Activated CD8-positive, alpha-beta T cell treated with anti-CD3 and anti-CD28 coated beads, Interleukin-2, amount 10 ng/mL, durations not matched to agents 7 days and 5 days (primary cell): ENCODE data around the gene CALHM3. TPM values are rescaled to one million over a fixed set of nuclear protein-coding genes. Genes with fewer than 3 reads are reported as not detected.

Source experiments
- ATAC-seq: fragments of 150-1000 bp; cut with Tn5 transposase; one replicate; pipeline ENCODE4 v1.10.0; 2021; ENCODE audit warnings: moderate library complexity
- CTCF ChIA-PET: fragments of 350-600 bp; sonication (Branson Sonifier 250); formaldehyde crosslinking; loops from one replicate; lab custom pipeline; 2021; ENCODE audit warnings: antibody characterized with exemption; lab: Charles Lee
- POLR2A ChIA-PET: fragments of 350-600 bp; sonication (Branson Sonifier 250); formaldehyde crosslinking; loops from one replicate; lab custom pipeline; 2021; ENCODE audit warnings: antibody characterized with exemption; lab: Charles Lee
- DNase-seq: peaks from one replicate; pipeline ENCODE4 v3.0.0-alpha.2; 2020
- H3K27ac Mint-ChIP-seq: one replicate; pipeline ENCODE4 v1.8.0; 2021; ENCODE audit warnings: mild to moderate bottlenecking, mixed read lengths
- H3K27me3 Mint-ChIP-seq: one replicate; pipeline ENCODE4 v1.8.0; 2021; ENCODE audit warnings: low read depth, mixed read lengths
- H3K36me3 Mint-ChIP-seq: one replicate; pipeline ENCODE4 v1.8.0; 2021; ENCODE audit warnings: low read depth, mixed read lengths
- H3K4me1 Mint-ChIP-seq: one replicate; pipeline ENCODE4 v1.8.0; 2021; ENCODE audit warnings: low read depth, mixed read lengths
- H3K4me3 Mint-ChIP-seq: one replicate; pipeline ENCODE4 v1.8.0; 2021; ENCODE audit warnings: mild to moderate bottlenecking, mixed read lengths
- H3K9me3 Mint-ChIP-seq: one replicate; pipeline ENCODE4 v1.8.0; 2022; ENCODE audit warnings: mixed read lengths; ENCODE audit not compliant: insufficient read depth
- total RNA-seq, 2 experiments: library from RNA; stranded (reverse); gene quantifications; one replicate each; pipeline ENCODE4 v1.2.3, GENCODE V29; 2021

CALHM3 gene
- total RNA-seq, 2 experiments from 2014 or later = 0.45 to 0.63 TPM

DNA sequence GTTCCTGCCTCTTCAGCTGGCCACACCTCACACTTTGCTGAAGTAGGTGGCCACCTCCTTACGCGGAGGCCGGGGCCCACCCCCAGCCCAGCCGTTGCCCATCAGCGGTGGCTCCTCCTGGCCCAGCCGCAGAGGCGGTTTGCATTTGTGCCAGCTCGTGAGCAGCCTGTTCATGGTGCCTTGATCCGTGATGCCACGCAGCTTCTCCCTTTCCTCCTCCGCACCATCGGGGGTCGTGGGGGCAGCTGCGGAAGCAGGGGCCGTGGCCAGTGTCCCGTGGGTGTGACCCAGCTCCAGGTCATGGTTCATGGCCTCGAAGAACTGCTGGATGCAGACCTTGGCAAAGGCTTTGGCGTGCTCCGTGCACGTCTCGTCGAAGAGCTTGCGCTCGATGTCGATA is 23.8 kb downstream of the CALHM3 start:
- Mint-ChIP-seq H3K27me3 (no peaks in the 10 kb centered on the region), H3K4me1 (peaks cover 70% of the 10 kb centered on the region), H3K27ac (no peak overlapping the region), H3K36me3 (peaks cover 22% of the 10 kb centered on the region), H3K9me3 (no peaks in the 10 kb centered on the region), H3K4me3 (no peak overlapping the region)
- DNase-seq (no peak), ATAC-seq (no peak)
- CTCF ChIA-PET = interaction anchor here (0.8 to 4.5 kb wide), 3 partner anchors 21 to 30 kb away, joined by 3 to 27 read pairs (median 12); no protein-coding TSS in a partner anchor
- POLR2A ChIA-PET = interaction anchor here (0.7 kb wide), 2 partner anchors 10 to 14 kb away, joined by 3 read pairs; no protein-coding TSS in a partner anchor

- ATAC-seq (no peak), DNase-seq (no peak)
- peaks cover 35% of the 10 kb centered on the region for H3K36me3 Mint-ChIP-seq
- CTCF ChIA-PET = interaction anchor here (1.7 to 5.2 kb wide), 5 partner anchors 18 to 32 kb away, joined by 4 to 54 read pairs (median 27); no protein-coding TSS in a partner anchor
- H3K9me3 Mint-ChIP-seq = no peaks in the 10 kb centered on the region
- H3K27ac Mint-ChIP-seq = no peak overlapping the region
- no peaks in the 10 kb centered on the region for H3K27me3 Mint-ChIP-seq
- H3K4me3 Mint-ChIP-seq = no peak overlapping the region
- POLR2A ChIA-PET = interaction anchor here (0.7 to 5.1 kb wide), 3 partner anchors 9 to 17 kb away, joined by 3 to 43 read pairs (median 3); no protein-coding TSS in a partner anchor
- H3K4me1 Mint-ChIP-seq = peaks cover 70% of the 10 kb centered on the region
These were observed 25.0 kb downstream of the CALHM3 start for GRCh38 chr10:103454026-103454425.

DNA sequence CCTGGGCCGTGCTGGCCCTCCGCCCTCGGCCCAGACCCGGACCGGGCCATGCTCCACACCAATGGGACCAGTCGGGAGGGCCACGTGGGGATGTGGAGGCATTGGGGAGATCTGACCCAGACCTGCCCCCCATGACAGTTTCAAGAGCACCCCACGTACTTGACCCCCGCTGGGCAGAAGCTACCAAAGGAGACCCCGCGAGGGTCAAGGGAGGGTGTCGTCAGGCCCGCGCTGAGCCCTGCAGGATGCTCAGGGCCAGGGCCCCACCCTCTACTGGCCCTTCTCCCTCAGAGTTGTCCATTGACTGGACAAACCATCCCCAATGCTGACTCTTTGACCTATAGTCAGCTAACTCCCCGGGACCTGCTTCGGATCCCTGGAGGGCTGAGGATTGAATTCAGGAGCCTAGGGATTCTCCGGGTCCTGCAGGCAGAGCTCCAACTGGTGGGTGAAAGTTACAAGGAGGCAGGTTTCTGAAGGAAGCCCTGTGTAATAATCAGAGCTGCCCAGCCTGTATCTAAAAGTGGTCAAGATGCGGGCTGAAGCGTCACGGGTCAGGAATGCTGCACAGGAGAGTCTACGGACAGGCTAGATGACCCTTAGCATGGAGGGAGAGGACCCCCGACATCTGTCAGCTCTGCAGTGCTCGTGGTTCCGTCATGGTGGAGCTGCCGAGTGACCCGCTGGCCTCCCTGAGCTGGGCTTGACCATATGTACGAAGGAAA is 26.4 kb downstream of the CALHM3 start:
- H3K36me3 Mint-ChIP-seq = peaks cover 46% of the 10 kb centered on the region
- no peaks in the 10 kb centered on the region for H3K9me3 Mint-ChIP-seq
- no peak for DNase-seq
- H3K4me1 Mint-ChIP-seq = peaks cover 69% of the 10 kb centered on the region
- ChIA-PET POLR2A (interaction anchor here (1.7 to 5.1 kb wide), 3 partner anchors 14 to 28 kb away, joined by 3 to 43 read pairs (median 8); no protein-coding TSS in a partner anchor), CTCF (interaction anchor here (0.6 to 5.2 kb wide), 11 partner anchors 10 to 38 kb away, joined by 3 to 54 read pairs (median 6); no protein-coding TSS in a partner anchor)
- no peak for ATAC-seq
- H3K27ac Mint-ChIP-seq = peak overlapping the region; percentile 92
- no peaks in the 10 kb centered on the region for H3K27me3 Mint-ChIP-seq
- H3K4me3 Mint-ChIP-seq = peak overlapping the region; percentile 98

GRCh38 chr10:103451831-103452505 is 27.1 kb downstream of the CALHM3 start, which contains the start of gene CALHM2:
CALHM2 (minus strand) TSS chr10:103452370; CDS start chr10:103449941, 2,429 bp downstream.
- CTCF ChIA-PET = interaction anchor here (0.9 to 5.2 kb wide), 11 partner anchors 11 to 39 kb away, joined by 3 to 54 read pairs (median 9); no protein-coding TSS in a partner anchor
- POLR2A ChIA-PET = interaction anchor here (1.2 to 5.1 kb wide), 5 partner anchors 13 to 29 kb away, joined by 3 to 43 read pairs (median 8); no protein-coding TSS in a partner anchor
- peaks cover 71% of the 10 kb centered on the region for H3K4me1 Mint-ChIP-seq
- no peaks in the 10 kb centered on the region for H3K27me3 Mint-ChIP-seq
- peak within 1 kb of the TSS; percentile 98 for H3K4me3 Mint-ChIP-seq
- peak; percentile 78 for ATAC-seq
- DNase-seq = peak; percentile 74
- H3K27ac Mint-ChIP-seq = peak within 1 kb of the TSS; percentile 92
- H3K36me3 Mint-ChIP-seq = peaks cover 53% of the 10 kb centered on the region
- H3K9me3 Mint-ChIP-seq = no peaks in the 10 kb centered on the region

GRCh38 chr10:103451091-103451813 is 27.8 kb downstream of the CALHM3 start:
- peak; percentile 71 for DNase-seq
- Mint-ChIP-seq H3K4me3 (peak overlapping the region; percentile 98), H3K36me3 (peaks cover 58% of the 10 kb centered on the region), H3K27me3 (no peaks in the 10 kb centered on the region), H3K4me1 (peaks cover 71% of the 10 kb centered on the region), H3K27ac (peak overlapping the region; percentile 92), H3K9me3 (no peaks in the 10 kb centered on the region)
- peak; percentile 76 for ATAC-seq
- ChIA-PET POLR2A (interaction anchor here (1.2 to 5.1 kb wide), 5 partner anchors 13 to 30 kb away, joined by 3 to 43 read pairs (median 8); no protein-coding TSS in a partner anchor), CTCF (interaction anchor here (1.1 to 5.2 kb wide), 10 partner anchors 12 to 35 kb away, joined by 5 to 54 read pairs (median 14); no protein-coding TSS in a partner anchor)

DNA sequence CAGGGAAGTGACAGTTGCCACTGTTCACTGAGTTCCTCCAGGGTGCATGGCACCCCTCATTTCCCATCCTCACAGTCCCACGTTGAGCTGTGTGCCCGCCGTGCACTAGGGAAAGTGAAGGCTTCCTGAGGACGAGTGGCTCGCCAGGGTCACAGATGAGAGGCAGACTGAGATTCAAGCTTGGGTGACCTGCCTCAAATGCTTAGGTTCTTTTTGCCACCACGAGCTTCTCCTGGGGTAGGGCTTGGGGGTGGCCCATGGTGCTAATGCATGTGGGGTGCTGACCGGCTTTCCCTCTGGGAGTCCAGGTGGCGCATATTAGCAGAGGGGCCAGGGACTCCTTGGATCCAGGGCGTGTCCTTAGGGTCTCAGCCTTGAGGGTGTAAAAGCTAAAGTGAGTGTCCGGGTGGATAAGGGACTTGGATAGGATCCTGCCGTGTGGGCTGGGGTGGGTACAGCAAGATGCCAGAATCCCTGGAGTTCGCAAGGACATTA is 28.8 kb downstream of the CALHM3 start:
- peaks cover 76% of the 10 kb centered on the region for H3K4me1 Mint-ChIP-seq
- DNase-seq = no peak
- CTCF ChIA-PET = interaction anchor here (1.5 to 5.2 kb wide), 6 partner anchors 17 to 34 kb away, joined by 6 to 54 read pairs (median 24); no protein-coding TSS in a partner anchor
- H3K9me3 Mint-ChIP-seq = no peaks in the 10 kb centered on the region
- peak overlapping the region; percentile 98 for H3K4me3 Mint-ChIP-seq
- no peak for ATAC-seq
- no peaks in the 10 kb centered on the region for H3K27me3 Mint-ChIP-seq
- POLR2A ChIA-PET = interaction anchor here (0.8 to 5.1 kb wide), 4 partner anchors 21 to 57 kb away, joined by 3 to 43 read pairs (median 11); partner anchors contain the start of gene PDCD11
- peaks cover 66% of the 10 kb centered on the region for H3K36me3 Mint-ChIP-seq
- H3K27ac Mint-ChIP-seq = peak overlapping the region; percentile 92

DNA sequence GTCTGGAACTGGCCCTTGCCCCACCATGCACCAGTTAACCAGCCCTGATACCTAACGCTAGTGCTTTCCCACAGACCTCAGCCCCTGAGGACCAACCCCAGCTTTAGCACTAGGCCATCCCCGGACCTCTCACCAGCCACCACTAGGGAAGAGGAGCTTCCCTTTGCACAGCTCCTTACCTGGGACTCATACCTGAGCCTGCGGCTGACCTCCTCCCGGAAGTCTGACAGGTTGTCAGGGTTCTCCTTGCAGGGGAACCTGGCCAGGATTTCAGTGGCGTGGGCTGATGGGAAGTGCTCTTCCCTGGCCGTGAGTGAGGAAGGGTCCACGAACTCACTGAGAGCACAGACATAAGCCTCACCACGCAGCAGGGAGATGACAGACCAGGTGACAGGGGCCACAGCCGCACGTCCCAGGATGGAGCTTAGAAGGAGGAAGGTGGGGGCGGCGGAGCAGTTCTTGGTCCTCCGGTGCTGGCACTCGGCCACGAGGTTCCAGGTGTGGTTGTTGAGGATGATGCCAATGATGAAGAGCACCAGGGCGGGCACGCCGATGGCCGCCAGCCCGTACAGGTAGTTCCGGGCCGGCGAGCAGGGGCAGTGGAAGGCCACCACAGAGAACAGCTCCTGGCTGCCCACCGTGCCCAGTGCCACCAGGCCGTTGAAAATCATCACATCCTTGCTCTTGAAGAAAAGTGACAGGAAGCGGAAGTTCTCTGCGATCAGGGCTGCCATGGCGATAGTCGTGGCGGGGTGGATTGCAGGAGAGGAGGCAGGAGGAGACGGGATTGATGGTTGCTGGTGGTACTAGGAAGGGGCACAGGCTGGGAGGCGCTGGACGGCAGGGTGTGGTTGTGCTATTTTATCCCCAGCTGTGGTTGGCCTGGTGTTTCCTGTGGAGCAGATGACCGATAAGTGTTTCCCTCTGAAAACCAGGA is 29.6 kb downstream of the CALHM3 start:
- peaks cover 78% of the 10 kb centered on the region for H3K4me1 Mint-ChIP-seq
- POLR2A ChIA-PET = interaction anchor here (0.8 to 5.1 kb wide), 4 partner anchors 22 to 58 kb away, joined by 3 to 43 read pairs (median 11); partner anchors contain the start of gene PDCD11

DNA sequence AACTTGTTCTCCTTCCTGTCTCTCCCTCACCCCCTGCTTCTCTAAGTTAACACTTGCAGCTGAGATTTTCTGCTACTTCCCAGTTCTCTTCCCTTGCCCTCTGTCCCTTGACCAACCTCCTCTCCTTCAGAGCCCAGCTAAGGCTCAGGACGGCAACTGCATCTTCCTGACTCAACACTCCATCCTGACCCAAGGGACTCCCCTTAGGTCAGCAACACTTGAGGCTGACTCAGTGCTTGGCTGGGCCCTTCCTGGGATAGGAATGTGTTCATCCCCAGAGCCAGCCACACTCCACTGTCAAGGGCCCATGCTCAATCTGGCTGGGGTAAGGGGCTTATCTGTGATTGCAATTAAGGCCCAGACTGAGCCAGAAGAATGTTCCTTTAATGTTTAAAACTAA is 30.3 kb downstream of the CALHM3 start:
- CTCF ChIA-PET = interaction anchor here (0.9 to 1.0 kb wide), 2 partner anchors 32 to 37 kb away, joined by 3 read pairs; no protein-coding TSS in a partner anchor
- Mint-ChIP-seq H3K27ac (peak overlapping the region; percentile 92), H3K9me3 (no peaks in the 10 kb centered on the region), H3K36me3 (peaks cover 78% of the 10 kb centered on the region), H3K27me3 (no peaks in the 10 kb centered on the region), H3K4me1 (peaks cover 70% of the 10 kb centered on the region), H3K4me3 (peak overlapping the region; percentile 98)
- DNase-seq = no peak
- POLR2A ChIA-PET = interaction anchor here (3.6 kb wide), 1 partner anchor 27 kb away, joined by 19 read pairs; no protein-coding TSS in a partner anchor
- no peak for ATAC-seq

More for the DNA sequence above, 29.6 kb downstream of the CALHM3 start:
- H3K36me3 Mint-ChIP-seq = peaks cover 72% of the 10 kb centered on the region
- DNase-seq (no peak), ATAC-seq (no peak)
- no peaks in the 10 kb centered on the region for H3K9me3 Mint-ChIP-seq
- CTCF ChIA-PET = interaction anchor here (0.9 to 5.2 kb wide), 7 partner anchors 16 to 36 kb away, joined by 3 to 54 read pairs (median 9); no protein-coding TSS in a partner anchor
- H3K27ac Mint-ChIP-seq = peak overlapping the region; percentile 92
- no peaks in the 10 kb centered on the region for H3K27me3 Mint-ChIP-seq
- peak overlapping the region; percentile 98 for H3K4me3 Mint-ChIP-seq

GRCh38 chr10:103447187-103447586 is 31.9 kb downstream of the CALHM3 start:
- no peak for ATAC-seq
- CTCF ChIA-PET = interaction anchor here (0.7 to 1.4 kb wide), 2 partner anchors 28 to 113 kb away, joined by 3 to 5 read pairs; no protein-coding TSS in a partner anchor
- POLR2A ChIA-PET = no interaction called here
- no peaks in the 10 kb centered on the region for H3K27me3 Mint-ChIP-seq
- H3K4me1 Mint-ChIP-seq = peaks cover 57% of the 10 kb centered on the region
- peaks cover 89% of the 10 kb centered on the region for H3K36me3 Mint-ChIP-seq
- H3K27ac Mint-ChIP-seq = peak overlapping the region; percentile 71
- peak overlapping the region; percentile 48 for H3K4me3 Mint-ChIP-seq
- DNase-seq = no peak
- no peaks in the 10 kb centered on the region for H3K9me3 Mint-ChIP-seq
